ENCODE measurements around the gene ADAP1. TPM values are rescaled to one million over a fixed set of nuclear protein-coding genes. Genes with fewer than 3 reads are reported as not detected.

ADAP1 gene
- total and polyA plus RNA-seq, 2 donors from 2014 or later = 36.4 to 48.2 TPM

GRCh38 chr7:896346-897075, 58.0 kb downstream of the ADAP1 start:
- H3K36me3 ChIP-seq (ENCODE audit: control insufficient read depth in 2 of 3, insufficient read depth in 3 of 3, low read length in 3 of 3) = peaks cover 0 to 19% (median 6%) of the 10 kb centered on the region in 3 donors
- DNase-seq (peak in 1 of 5 donors; percentile 64), FAIRE-seq (no peak)
- H3K9me3 ChIP-seq (ENCODE audit: control insufficient read depth in 2 of 3, insufficient read depth in 1 of 3, low read length in 3 of 3) = no peaks in the 10 kb centered on the region
- intact Hi-C loops (cut with DNase I) = no loop called here
- no peak overlapping the region for H3K4me3 ChIP-seq (ENCODE audit: low read length in 3 of 3)
- no peak overlapping the region for H3K27ac ChIP-seq (ENCODE audit: low read depth in 2 of 2, low read length in 2 of 2)
- no peaks in the 10 kb centered on the region for H3K4me1 ChIP-seq (ENCODE audit: control insufficient read depth in 2 of 3, insufficient read depth in 2 of 3, low read depth in 1 of 3, low read length in 3 of 3)
- H3K9ac ChIP-seq (ENCODE audit: low read length in 3 of 3) = no peak overlapping the region
- H3K27me3 ChIP-seq (ENCODE audit: control insufficient read depth, insufficient read depth, low read length) = no peaks in the 10 kb centered on the region
- no peak for TF ChIP-seq CTCF (IDR thresholded peaks at IDR 0.05; ENCODE audit: borderline replicate concordance, extremely low read depth, insufficient read depth)

GRCh38 chr7:895451-896052, 58.9 kb downstream of the ADAP1 start:
- DNase-seq = peak in 1 of 5 donors; percentile 74
- peaks cover 0 to 20% (median 14%) of the 10 kb centered on the region in 3 donors for H3K36me3 ChIP-seq (ENCODE audit: control insufficient read depth in 2 of 3, insufficient read depth in 3 of 3, low read length in 3 of 3)
- intact Hi-C loops (cut with DNase I) = no loop called here

DNA sequence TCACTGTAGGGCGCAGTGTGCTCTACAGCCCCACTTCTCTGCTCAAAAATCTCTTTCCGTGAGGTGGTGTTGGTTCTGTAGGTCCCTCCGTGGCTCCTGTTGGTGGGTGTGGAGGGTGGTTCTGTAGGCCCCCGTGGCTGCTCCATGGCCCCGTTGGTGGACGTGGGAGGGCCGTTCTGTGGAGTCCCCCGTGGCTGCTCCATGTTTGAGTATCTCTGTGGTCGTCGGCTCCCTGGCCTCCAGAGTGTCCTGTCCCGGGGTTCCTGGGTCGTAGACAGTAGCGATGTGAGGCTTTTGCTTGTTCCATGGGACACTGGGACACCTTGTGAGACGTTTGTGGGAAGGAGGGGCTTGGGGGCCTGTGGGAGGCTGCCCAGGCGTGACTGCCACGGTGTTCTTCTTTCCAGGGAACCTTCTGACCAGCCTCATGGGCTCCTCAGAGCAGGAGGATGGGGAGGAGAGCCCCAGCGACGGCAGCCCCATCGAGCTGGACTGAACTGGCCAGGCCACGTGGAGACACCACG, 59.5 kb downstream of the ADAP1 start:
- TF ChIP-seq CTCF (IDR thresholded peaks at IDR 0.05; ENCODE audit: borderline replicate concordance, extremely low read depth, insufficient read depth) = no peak
- H3K27me3 ChIP-seq (ENCODE audit: control insufficient read depth, insufficient read depth, low read length) = no peaks in the 10 kb centered on the region
- H3K36me3 ChIP-seq (ENCODE audit: control insufficient read depth in 2 of 3, insufficient read depth in 3 of 3, low read length in 3 of 3) = peaks cover 0 to 20% (median 14%) of the 10 kb centered on the region in 3 donors
- no peak overlapping the region for H3K27ac ChIP-seq (ENCODE audit: low read depth in 2 of 2, low read length in 2 of 2)
- no peak overlapping the region for H3K9ac ChIP-seq (ENCODE audit: low read length in 3 of 3)
- H3K9me3 ChIP-seq (ENCODE audit: control insufficient read depth in 2 of 3, insufficient read depth in 1 of 3, low read length in 3 of 3) = no peaks in the 10 kb centered on the region
- no peaks in the 10 kb centered on the region for H3K4me1 ChIP-seq (ENCODE audit: control insufficient read depth in 2 of 3, insufficient read depth in 2 of 3, low read depth in 1 of 3, low read length in 3 of 3)
- FAIRE-seq (no peak), DNase-seq (peak in 1 of 5 donors; percentile 55)
- no peak overlapping the region for H3K4me3 ChIP-seq (ENCODE audit: low read length in 3 of 3)
- intact Hi-C loops (cut with DNase I) = no loop called here

More at GRCh38 chr7:895451-896052, 58.9 kb downstream of the ADAP1 start:
- Histone ChIP-seq H3K4me3 (ENCODE audit: low read length in 3 of 3) (no peak overlapping the region), H3K4me1 (ENCODE audit: control insufficient read depth in 2 of 3, insufficient read depth in 2 of 3, low read depth in 1 of 3, low read length in 3 of 3) (no peaks in the 10 kb centered on the region), H3K27ac (ENCODE audit: low read depth in 2 of 2, low read length in 2 of 2) (no peak overlapping the region), H3K9ac (ENCODE audit: low read length in 3 of 3) (no peak overlapping the region), H3K27me3 (ENCODE audit: control insufficient read depth, insufficient read depth, low read length) (no peaks in the 10 kb centered on the region), H3K9me3 (ENCODE audit: control insufficient read depth in 2 of 3, insufficient read depth in 1 of 3, low read length in 3 of 3) (no peaks in the 10 kb centered on the region)
- no peak for TF ChIP-seq CTCF (IDR thresholded peaks at IDR 0.05; ENCODE audit: borderline replicate concordance, extremely low read depth, insufficient read depth)
- FAIRE-seq = no peak
